H1 (cell line): ENCODE data around the gene TMEM272. TPM values are rescaled to one million over a fixed set of nuclear protein-coding genes. Genes with fewer than 3 reads are reported as not detected.

Experiments
- polyA plus RNA-seq, 7 experiments: library from polyadenylated mRNA; depleted of rRNA in 3 of 7; stranded (reverse) in 5 of 7; unstranded in 2 of 7; fragments of >200 nt in 5 of 7; fragments of 200-250 nt in 2 of 7; gene quantifications; 1 replicate in 5 of 7; 2 replicates in 1 of 7; 4 replicates in 1 of 7; pipeline versions ENCODE4 v1.2.1 to v1.2.3, GENCODE V29; 2011 to 2013; ENCODE audit warnings: missing spikeins in 2 of 7, mixed read lengths in 2 of 7
- total RNA-seq: library from RNA; stranded (reverse); fragmentation: NEBNext Ultra II Directional; extraction: Animal tissue kit (Norgen Biotek cat#: 25700); gene quantifications from 2 replicates; pipeline ENCODE4 v1.2.1, GENCODE V29; 2021
- TF ChIP-seq, protein P1 (sequence below), 3 experiments: IDR thresholded peaks; 1 replicate in 2 of 3; 2 replicates in 1 of 3; pipeline versions ENCODE4 v1.5.1 to v1.6.1; 2011; ENCODE audit warnings: low read length in 3 of 3, mild to moderate bottlenecking in 3 of 3, inconsistent platforms in 2 of 3, low read depth in 1 of 3, moderate library complexity in 1 of 3; ENCODE audit not compliant: insufficient read depth in 1 of 3; ENCODE audit errors: control extremely low read depth in 1 of 3

The TMEM272 gene
- total and polyA plus RNA-seq, 2 of the 8 experiments (the other 6 are each of a cell fraction or from before 2014, with no cell fraction given): 0.05 TPM; not detected in 1

DNA sequence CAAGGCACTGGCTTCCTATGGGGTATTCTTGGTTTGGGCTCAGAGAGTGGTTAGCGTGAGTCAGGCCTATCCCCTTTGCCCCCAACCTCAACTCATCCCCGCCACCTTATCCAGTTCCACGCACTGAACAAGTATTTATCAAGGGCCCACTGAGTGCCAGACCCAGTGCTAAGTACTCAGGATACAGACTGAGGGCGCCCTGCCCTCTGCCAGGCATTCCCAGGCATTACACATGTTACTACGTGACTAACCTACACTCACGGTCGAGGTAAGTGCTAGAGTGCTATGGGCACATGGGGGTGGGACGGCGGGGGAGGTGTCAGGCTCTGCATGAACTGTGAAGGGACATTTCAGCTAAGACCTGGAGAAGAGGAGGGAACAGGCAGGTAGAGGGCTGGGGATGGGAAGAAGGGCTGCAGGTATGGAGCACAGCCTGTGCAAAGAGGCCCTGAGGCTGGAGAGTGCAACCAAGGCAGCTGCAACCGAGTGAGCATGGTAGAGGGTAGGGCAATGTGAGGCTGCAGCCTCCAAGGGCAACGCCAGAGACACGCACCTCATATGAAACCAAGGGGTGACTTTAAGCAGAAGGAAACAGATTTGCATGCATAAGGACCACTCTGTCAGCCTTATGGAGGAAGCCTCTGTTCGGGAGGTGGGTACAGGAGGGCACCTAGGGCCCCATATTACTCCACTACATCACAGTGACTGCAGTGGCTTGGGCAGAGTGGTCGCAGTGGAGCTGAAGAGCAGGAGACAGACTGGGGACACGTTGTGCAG is 63.5 kb downstream of the TMEM272 start (continued):
- TF ChIP-seq, protein P1, sequence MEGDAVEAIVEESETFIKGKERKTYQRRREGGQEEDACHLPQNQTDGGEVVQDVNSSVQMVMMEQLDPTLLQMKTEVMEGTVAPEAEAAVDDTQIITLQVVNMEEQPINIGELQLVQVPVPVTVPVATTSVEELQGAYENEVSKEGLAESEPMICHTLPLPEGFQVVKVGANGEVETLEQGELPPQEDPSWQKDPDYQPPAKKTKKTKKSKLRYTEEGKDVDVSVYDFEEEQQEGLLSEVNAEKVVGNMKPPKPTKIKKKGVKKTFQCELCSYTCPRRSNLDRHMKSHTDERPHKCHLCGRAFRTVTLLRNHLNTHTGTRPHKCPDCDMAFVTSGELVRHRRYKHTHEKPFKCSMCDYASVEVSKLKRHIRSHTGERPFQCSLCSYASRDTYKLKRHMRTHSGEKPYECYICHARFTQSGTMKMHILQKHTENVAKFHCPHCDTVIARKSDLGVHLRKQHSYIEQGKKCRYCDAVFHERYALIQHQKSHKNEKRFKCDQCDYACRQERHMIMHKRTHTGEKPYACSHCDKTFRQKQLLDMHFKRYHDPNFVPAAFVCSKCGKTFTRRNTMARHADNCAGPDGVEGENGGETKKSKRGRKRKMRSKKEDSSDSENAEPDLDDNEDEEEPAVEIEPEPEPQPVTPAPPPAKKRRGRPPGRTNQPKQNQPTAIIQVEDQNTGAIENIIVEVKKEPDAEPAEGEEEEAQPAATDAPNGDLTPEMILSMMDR (IDR thresholded peaks at IDR 0.05; ENCODE audit: control extremely low read depth in 1 of 3, insufficient read depth in 1 of 3, low read depth in 1 of 3, low read length in 3 of 3): peak; percentile 38 to 69 (median 56); a peak in 3 of 4 replicates
- TF ChIP-seq, all 59 proteins: peak for 2
